GM12891 (cell line): ENCODE data around the gene SPON1.

Experiments
- DNase-seq: peaks from one replicate; pipeline ENCODE4 v3.0.0; 2011; ENCODE audit warnings: low spot score; ENCODE audit not compliant: insufficient read length
- FAIRE-seq: peaks from 2 replicates; lab custom pipeline; 2011; peaks lifted over from hg19 to GRCh38; lab: Jason Lieb, UNC
- PAX5 ChIP-seq: IDR thresholded peaks from 2 replicates; pipeline ENCODE4 v1.6.1; 2011; ENCODE audit warnings: low read length, moderate library complexity, mild to moderate bottlenecking; ENCODE audit not compliant: insufficient read depth, severe bottlenecking
- POLR2A ChIP-seq: IDR thresholded peaks from 2 replicates; pipeline ENCODE4 v1.6.1; 2011; ENCODE audit warnings: low read depth, low read length, control low read depth
- POLR2AphosphoS5 ChIP-seq: IDR thresholded peaks from 2 replicates; pipeline ENCODE4 v1.6.1; 2011; ENCODE audit warnings: low read depth, low read length, control low read depth
- POU2F2 ChIP-seq: IDR thresholded peaks from 2 replicates; pipeline ENCODE4 v1.6.1; 2011; ENCODE audit warnings: low read depth, mild to moderate bottlenecking, control low read depth, low read length, moderate library complexity
- SPI1 ChIP-seq: IDR thresholded peaks from 2 replicates; pipeline ENCODE4 v1.6.1; 2011; ENCODE audit warnings: low read depth, low read length, control low read depth
- TAF1 ChIP-seq: IDR thresholded peaks from 2 replicates; pipeline ENCODE4 v1.6.1; 2011; ENCODE audit warnings: low read depth, low read length, control low read depth

The SPON1 gene

DNA sequence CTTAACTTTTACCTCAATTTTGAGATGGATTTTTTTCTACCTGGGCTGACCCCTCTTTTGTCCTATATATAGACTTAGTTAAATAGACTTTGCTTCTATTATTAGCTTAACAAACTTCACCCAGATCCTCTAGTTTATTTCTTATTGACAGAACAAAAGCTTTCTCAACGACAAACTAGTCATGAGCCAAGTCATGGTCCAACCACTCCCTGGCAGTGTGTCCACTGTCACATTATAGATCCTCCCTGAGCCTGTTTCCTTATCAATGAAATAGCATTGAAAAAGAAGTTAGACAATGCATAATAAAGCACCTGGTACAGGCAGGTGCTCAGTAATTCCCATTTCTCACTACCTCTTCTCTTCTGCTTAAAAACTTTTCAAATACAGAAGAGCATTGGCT is 155.1 kb downstream of the SPON1 start:
- FAIRE-seq, result no peak

DNA sequence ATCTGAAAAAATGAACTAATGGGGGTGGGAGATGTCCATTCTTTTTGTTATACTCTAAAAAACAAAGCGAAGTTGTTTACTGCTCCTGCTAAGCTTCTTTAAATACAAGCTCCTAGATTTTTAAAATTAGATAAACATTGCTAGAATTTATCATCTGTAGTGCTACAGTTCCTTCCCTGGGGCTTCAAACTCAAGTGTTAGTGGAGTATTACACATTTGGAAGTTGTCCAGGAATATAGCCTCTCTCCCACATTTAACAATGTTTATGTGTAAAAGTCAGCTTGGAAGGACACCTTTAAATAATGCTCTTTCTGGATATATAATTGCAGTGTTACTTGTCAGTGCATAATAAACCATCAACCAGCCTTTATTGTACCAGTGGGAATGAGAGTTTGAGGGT is 155.5 kb downstream of the SPON1 start:
- TF ChIP-seq POLR2AphosphoS5, result no peak
- TF ChIP-seq SPI1, result no peak
- TF ChIP-seq POU2F2, result no peak
- no peak for TF ChIP-seq PAX5
- TF ChIP-seq POLR2A, result no peak
- no peak for TF ChIP-seq TAF1
- DNase-seq, result no peak
- no peak for FAIRE-seq

More for the DNA sequence above, 155.1 kb downstream of the SPON1 start:
- DNase-seq, result no peak
- TF ChIP-seq POLR2AphosphoS5 (no peak), SPI1 (no peak), POLR2A (no peak), POU2F2 (no peak), PAX5 (no peak), TAF1 (no peak)

DNA sequence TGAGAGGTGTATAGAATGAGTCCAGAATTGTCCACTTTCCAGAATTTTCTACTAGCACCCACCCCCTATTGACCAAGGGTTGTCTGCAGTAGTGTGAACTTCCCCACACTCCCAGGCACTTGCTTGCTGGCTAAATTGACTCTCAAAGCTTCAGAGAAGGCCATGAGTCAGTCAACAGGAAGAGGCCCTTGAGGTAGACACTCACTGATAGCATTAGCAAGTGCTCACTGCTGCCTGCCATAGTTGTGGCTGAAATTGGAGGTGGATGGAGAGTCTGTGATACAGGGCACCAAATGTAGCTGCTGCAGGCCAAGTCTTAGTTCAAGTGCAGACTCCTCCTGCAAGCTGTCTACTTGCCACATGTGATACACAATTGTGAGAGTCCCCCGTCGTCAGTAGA is 156.8 kb downstream of the SPON1 start:
- FAIRE-seq, result no peak
- TF ChIP-seq SPI1 (no peak), POLR2A (no peak), POU2F2 (no peak), TAF1 (no peak), POLR2AphosphoS5 (no peak), PAX5 (no peak)
- no peak for DNase-seq

DNA sequence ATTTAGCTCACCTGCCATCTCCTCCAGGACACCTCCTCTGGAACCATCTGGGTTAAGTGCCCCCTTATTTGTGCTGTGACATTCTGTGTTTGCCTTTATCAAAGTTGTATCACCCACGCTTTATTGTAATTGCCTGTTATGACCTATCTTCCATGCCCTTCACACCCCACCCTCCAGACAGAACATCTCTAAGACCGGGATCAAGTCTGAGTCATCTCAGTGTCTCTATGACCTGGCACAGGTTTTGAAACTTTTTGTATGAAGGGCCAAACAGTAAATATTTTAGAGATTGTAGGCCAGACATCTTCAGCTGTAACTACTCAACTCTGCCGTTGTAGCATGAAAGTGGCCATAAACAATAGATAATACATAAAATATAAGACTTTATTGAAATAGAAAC is 161.8 kb downstream of the SPON1 start:
- FAIRE-seq, result no peak
- no peak for TF ChIP-seq PAX5
- no peak for TF ChIP-seq POLR2A
- TF ChIP-seq POLR2AphosphoS5, result no peak
- no peak for TF ChIP-seq SPI1
- no peak for TF ChIP-seq POU2F2
- no peak for TF ChIP-seq TAF1
- DNase-seq, result no peak

DNA sequence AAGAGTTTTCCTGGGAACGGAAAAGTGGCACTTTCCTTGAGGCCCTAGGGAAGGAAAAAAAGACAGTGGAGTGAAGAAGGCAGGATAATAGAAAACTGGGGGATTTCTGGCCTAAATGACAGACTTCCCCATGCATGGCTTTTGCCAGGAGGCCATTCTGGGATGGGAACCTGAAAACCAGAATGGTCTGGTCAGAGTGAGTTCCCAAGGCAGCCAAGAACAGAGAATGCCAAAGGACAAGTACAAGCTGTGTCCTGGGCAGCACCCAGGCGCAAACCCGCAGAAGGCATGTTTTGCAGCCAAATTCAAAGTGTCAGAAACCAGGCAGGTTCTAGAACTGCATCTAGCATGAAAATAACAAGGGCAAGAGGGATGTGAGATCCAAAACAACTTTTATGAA is 162.4 kb downstream of the SPON1 start:
- DNase-seq, result no peak
- FAIRE-seq, result no peak
- TF ChIP-seq POLR2A (no peak), TAF1 (no peak), SPI1 (no peak), POU2F2 (no peak), PAX5 (no peak), POLR2AphosphoS5 (no peak)

DNA sequence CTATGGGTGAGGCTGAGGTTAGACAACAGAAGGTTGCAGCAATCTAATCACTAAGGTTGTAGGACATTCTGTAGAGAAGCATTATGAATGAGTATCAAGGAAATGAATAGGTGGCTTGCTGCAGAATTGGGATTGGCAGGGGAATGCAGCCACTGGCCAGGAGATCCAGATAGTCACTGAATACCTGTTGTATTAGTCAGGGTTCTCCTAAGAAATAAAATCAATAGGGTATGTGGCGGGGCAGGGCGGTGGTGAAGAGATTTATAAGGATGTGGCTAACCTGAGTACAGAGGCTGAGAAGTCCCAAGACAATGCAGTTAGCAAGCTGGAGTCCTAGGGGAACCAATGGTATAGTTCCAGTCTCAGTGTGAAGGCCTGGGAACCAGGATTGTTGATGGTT is 163.0 kb downstream of the SPON1 start:
- TF ChIP-seq POLR2AphosphoS5 (no peak), PAX5 (no peak), POU2F2 (no peak), POLR2A (no peak), SPI1 (no peak), TAF1 (no peak)
- FAIRE-seq, result no peak
- no peak for DNase-seq

DNA sequence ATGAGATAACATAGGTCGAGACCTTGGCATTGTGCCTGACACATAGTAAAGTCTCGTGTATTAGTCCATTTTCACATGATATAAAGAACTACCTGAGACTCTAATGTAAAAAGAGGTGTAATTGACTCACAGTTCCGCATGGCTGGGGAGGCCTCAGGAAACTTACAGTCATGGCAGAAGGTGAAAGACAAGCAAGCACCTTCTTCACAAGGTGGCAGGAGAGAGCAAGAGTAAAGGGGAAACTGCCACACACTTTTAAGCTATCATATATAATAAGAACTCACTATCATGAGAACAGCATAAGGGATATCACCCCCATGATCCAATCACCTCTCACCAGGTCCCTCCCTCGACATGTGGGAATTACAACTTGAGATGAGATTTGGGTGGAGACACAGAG is 165.2 kb downstream of the SPON1 start:
- TF ChIP-seq POU2F2 (no peak), SPI1 (no peak), POLR2AphosphoS5 (no peak), TAF1 (no peak), PAX5 (no peak), POLR2A (no peak)
- FAIRE-seq (no peak), DNase-seq (no peak)

DNA sequence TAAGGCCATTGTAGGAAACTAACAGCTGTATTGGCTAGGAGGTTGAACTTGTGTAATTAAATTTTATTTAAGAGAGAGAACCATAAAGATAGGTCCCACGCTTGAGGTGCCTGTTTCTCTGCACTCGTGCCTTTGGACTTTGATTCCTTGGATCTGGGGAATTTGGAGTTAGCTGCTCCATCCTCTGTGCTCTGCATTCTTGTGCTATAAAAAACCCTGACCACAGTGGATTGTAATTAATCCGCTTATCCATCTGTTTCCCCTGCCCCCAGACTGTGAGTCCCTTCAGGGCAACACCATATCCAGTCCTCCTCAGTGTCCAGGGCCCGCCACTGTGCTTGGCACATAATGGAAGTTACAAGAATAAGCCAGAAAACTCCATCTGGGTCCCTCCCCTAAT is 169.8 kb downstream of the SPON1 start:
- FAIRE-seq, result no peak
- no peak for DNase-seq
- TF ChIP-seq POLR2A (no peak), PAX5 (no peak), POLR2AphosphoS5 (no peak), TAF1 (no peak), SPI1 (no peak), POU2F2 (no peak)

DNA sequence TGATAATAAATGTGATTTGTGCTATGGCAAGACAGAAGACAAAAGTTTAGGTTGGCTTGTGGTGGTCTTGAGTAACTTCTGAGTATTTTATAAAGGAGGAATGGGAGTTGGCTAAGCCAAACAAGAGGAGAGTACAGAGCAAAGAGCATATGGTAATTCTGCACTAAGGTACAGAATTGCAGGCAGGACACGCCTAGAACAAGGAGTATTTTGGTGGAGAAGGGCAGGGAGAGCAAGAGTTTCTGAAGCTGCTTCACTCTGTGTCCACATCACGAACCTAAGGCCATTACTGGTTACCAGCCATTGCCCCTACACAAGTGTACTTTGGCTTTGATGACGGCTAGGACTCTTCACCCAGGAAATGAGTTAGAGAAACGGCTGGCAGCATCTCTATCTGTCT is 170.9 kb downstream of the SPON1 start:
- DNase-seq (no peak), FAIRE-seq (no peak)
- no peak for TF ChIP-seq POLR2A
- no peak for TF ChIP-seq POLR2AphosphoS5
- TF ChIP-seq PAX5, result no peak

DNA sequence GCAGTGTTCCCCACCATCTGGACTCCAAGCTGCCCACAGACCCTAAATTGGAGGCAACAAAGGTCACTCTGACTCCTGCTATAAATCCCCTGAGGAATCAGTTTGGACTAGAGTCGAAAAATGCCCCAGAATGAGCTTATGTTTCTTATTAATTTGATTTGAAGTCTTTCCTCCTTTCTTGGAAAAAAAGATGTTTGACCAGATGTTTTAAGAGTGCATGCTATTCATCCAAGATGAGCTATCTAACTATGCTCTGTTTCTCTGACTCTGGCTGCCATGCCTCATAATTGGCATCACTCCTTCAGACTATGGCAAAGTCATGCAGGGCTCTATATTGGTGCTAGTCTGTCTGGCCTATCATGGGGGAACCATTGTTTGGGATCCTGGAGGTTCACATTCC is 174.0 kb downstream of the SPON1 start:
- no peak for DNase-seq
- TF ChIP-seq TAF1, result no peak
- no peak for TF ChIP-seq POU2F2
- no peak for TF ChIP-seq SPI1
- no peak for TF ChIP-seq POLR2A
- no peak for TF ChIP-seq POLR2AphosphoS5
- no peak for TF ChIP-seq PAX5
- FAIRE-seq, result no peak
